Endothelial cell of umbilical vein (primary cell): ENCODE data around the gene SERPINE1. TPM values are rescaled to one million over a fixed set of nuclear protein-coding genes. Genes with fewer than 3 reads are reported as not detected.
A peak's percentile ranks its signal among the peaks of the same experiment; 100 is the strongest.

Source experiments
- BruUV-seq: library from RNA; stranded (reverse); fragments of 400-500 nt; replicated peaks from 2 replicates; lab custom pipeline; 2021; lab: Mats Ljungman, UMichigan
- CTCF ChIA-PET: fragments of 300-600, 350-600 bp; sonication (Branson Sonifier 250); formaldehyde crosslinking; loops from one replicate; lab custom pipeline; 2021; ENCODE audit warnings: antibody characterized with exemption, inconsistent platforms; lab: Charles Lee
- POLR2A ChIA-PET: fragments of 300-600, 350-600 bp; sonication (Branson Sonifier 250); formaldehyde crosslinking; loops from one replicate; lab custom pipeline; 2021; ENCODE audit warnings: antibody characterized with exemption, inconsistent platforms; lab: Charles Lee
- DNase-seq: peaks from one replicate; pipeline ENCODE4 v3.0.0-alpha.2; 2011; ENCODE audit warnings: low read depth, low spot score
- FAIRE-seq: peaks from 2 replicates; lab custom pipeline; 2011; peaks lifted over from hg19 to GRCh38; lab: Jason Lieb, UNC
- H2AFZ ChIP-seq: 2 replicates; pipeline ENCODE4 v1.6.0; 2012; ENCODE audit warnings: low read depth, low read length, control low read depth, inconsistent platforms
- H3K27ac ChIP-seq: 2 replicates; pipeline ENCODE4 v1.5.1; 2011; ENCODE audit warnings: low read depth, mild to moderate bottlenecking, control low read depth, low read length, moderate library complexity; ENCODE audit not compliant: insufficient read depth
- H3K27me3 ChIP-seq, 2 experiments: 2 replicates each; pipeline versions ENCODE4 v1.6.0 to v1.6.1; 2011; ENCODE audit warnings: low read length in 2 of 2, mixed read lengths in 1 of 2; ENCODE audit not compliant: control insufficient read depth in 2 of 2, insufficient read depth in 2 of 2
- H3K36me3 ChIP-seq, 2 experiments: 2 replicates in 1 of 2; 3 replicates in 1 of 2; pipeline ENCODE4 v1.5.1; 2011; ENCODE audit warnings: low read length in 2 of 2, mild to moderate bottlenecking in 1 of 2, moderate library complexity in 1 of 2; ENCODE audit not compliant: control insufficient read depth in 2 of 2, insufficient read depth in 2 of 2; ENCODE audit errors: extremely low read depth in 1 of 2
- H3K4me1 ChIP-seq: 3 replicates; pipeline ENCODE4 v1.5.1; 2011; ENCODE audit warnings: mild to moderate bottlenecking, low read length; ENCODE audit not compliant: control insufficient read depth, insufficient read depth; ENCODE audit errors: extremely low read depth
- H3K4me2 ChIP-seq: 2 replicates; pipeline ENCODE4 v1.6.1; 2011; ENCODE audit warnings: low read length, control low read depth, mixed read lengths; ENCODE audit not compliant: insufficient read depth
- H3K4me3 ChIP-seq, 3 experiments: fragments of 200-600 bp in 1 of 3; sonication (generic), shearing (Covaris generic) in 1 of 3; replicated peaks in 1 of 3; 2 replicates each; pipeline ENCODE4 v1.5.1; 2011 to 2016; ENCODE audit warnings: control low read depth in 3 of 3, low read length in 3 of 3, mild to moderate bottlenecking in 2 of 3, inconsistent platforms in 1 of 3, low read depth in 1 of 3, moderate library complexity in 1 of 3; ENCODE audit not compliant: insufficient read depth in 1 of 3
- H3K79me2 ChIP-seq: 2 replicates; pipeline ENCODE4 v1.6.0; 2012; ENCODE audit warnings: low read length, inconsistent platforms; ENCODE audit not compliant: control insufficient read depth, insufficient read depth
- H3K9ac ChIP-seq: replicated peaks from 2 replicates; pipeline ENCODE3; 2011; ENCODE audit warnings: low read length, control low read depth; ENCODE audit not compliant: insufficient read depth; ENCODE audit errors: extremely low read depth
- H3K9me1 ChIP-seq: replicated peaks from 3 replicates; pipeline ENCODE4 v1.6.0; 2011; ENCODE audit warnings: mild to moderate bottlenecking, low read length; ENCODE audit not compliant: control insufficient read depth, insufficient read depth; ENCODE audit errors: extremely low read depth
- H3K9me3 ChIP-seq: replicated peaks from 2 replicates; pipeline ENCODE4 v1.5.1; 2012; ENCODE audit warnings: low read length, inconsistent platforms; ENCODE audit not compliant: control insufficient read depth, insufficient read depth
- H4K20me1 ChIP-seq: replicated peaks from 2 replicates; pipeline ENCODE3; 2011; ENCODE audit warnings: mild to moderate bottlenecking, low read length; ENCODE audit not compliant: control insufficient read depth, insufficient read depth; ENCODE audit errors: extremely low read depth
- EZH2 ChIP-seq: IDR thresholded peaks from 2 replicates; pipeline ENCODE4 v1.6.1; 2012; ENCODE audit warnings: borderline replicate concordance, low read depth, mild to moderate bottlenecking, moderate library complexity, low read length, inconsistent platforms; ENCODE audit not compliant: severe bottlenecking
- FOS ChIP-seq: IDR thresholded peaks from 2 replicates; pipeline ENCODE4 v1.6.1; 2011; ENCODE audit warnings: mild to moderate bottlenecking, low read length, moderate library complexity, borderline replicate concordance; ENCODE audit not compliant: insufficient read depth
- MYC ChIP-seq: IDR thresholded peaks from one replicate; pipeline ENCODE4 v1.6.1; 2011; ENCODE audit warnings: mild to moderate bottlenecking, low read depth, low read length
- POLR2AphosphoS5 ChIP-seq: IDR thresholded peaks from 2 replicates; pipeline ENCODE4 v1.6.1; 2012; ENCODE audit warnings: low read depth, mild to moderate bottlenecking, control low read depth, low read length, moderate library complexity; ENCODE audit not compliant: insufficient read depth
- dilution Hi-C: fragments of 300-500 bp; cut with MboI; formaldehyde crosslinking; loops from one replicate; pipeline ENCODE4 v1.15.0; 2019; ENCODE audit warnings: low sequenced_read_pairs; ENCODE audit not compliant: extremely low pct_ligation_motif_present
- intact Hi-C: fragments of 100-400 bp; cut with micrococcal nuclease; formaldehyde crosslinking; loops from one replicate; pipeline ENCODE4 v1.10.0; 2022
- polyA plus RNA-seq, 4 experiments: library from polyadenylated mRNA; depleted of rRNA in 3 of 4; stranded (reverse) in 3 of 4; unstranded in 1 of 4; fragments of >200 nt; gene quantifications; 2 replicates each; pipeline versions ENCODE4 v1.2.1 to v1.2.3, GENCODE V29; 2011 to 2012; ENCODE audit warnings: missing spikeins in 1 of 4
- total RNA-seq: library from RNA; stranded (reverse); gene quantifications from 2 replicates; pipeline ENCODE4 v1.2.3, GENCODE V29; 2021
- TF ChIP-seq, protein P1 (sequence below): IDR thresholded peaks from 2 replicates; pipeline ENCODE4 v1.6.1; 2011; ENCODE audit not compliant: insufficient read depth, insufficient read length
- TF ChIP-seq, protein P2 (sequence below), 2 donors: IDR thresholded peaks; 1 replicate in 1 of 2; 2 replicates in 1 of 2; pipeline ENCODE4 v1.5.1; 2011; ENCODE audit warnings: low read length in 2 of 2, mild to moderate bottlenecking in 2 of 2, moderate library complexity in 2 of 2, control low read depth in 1 of 2, inconsistent platforms in 1 of 2, low read depth in 1 of 2; ENCODE audit not compliant: insufficient read depth in 1 of 2; ENCODE audit errors: extremely low read depth in 1 of 2

The SERPINE1 gene
- total and polyA plus RNA-seq, 2 donors (not counting 3 experiments of a cell fraction or from before 2014, with no cell fraction given) = 2,296 to 4,637 TPM

DNA sequence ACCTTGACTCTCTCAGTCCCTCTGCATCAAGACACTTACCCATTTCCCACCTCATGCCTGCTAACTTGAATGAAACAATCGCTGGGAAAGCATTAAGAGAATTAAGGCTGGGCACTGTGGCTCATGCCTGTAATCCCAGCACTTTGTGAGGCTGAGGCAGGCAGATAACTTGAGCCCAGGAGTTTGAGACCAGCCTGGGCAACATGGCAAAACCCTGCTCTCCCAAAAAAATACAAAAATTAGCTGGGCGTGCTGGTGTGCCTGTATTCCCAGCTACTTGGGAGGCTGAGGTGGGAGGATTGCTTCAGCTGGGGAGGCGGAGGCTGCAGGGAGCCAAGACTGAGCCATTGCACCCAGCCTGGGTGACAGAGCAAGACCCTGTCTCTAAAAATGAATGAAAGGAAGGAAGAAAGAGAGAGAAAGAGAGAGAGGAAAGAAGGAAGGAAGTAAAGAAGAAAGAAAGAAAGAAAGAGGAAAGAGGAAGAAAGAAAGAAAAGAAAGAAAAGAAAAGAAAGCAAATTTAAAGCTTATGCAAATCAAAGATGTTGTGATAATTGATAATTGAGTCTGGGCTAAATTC lies 646 bp downstream of the SERPINE1 start:
- H4K20me1 ChIP-seq = no peaks in the 10 kb centered on the region
- BruUV-seq = TSS peak; percentile 69
- dilution Hi-C loops = no loop called here
- no peaks in the 10 kb centered on the region for H3K9me1 ChIP-seq
- peak overlapping the region; percentile 100 for H3K9ac ChIP-seq
- FAIRE-seq (no peak), DNase-seq (no peak)
- no peak overlapping the region for H2AFZ ChIP-seq
- no peaks in the 10 kb centered on the region for H3K27me3 ChIP-seq
- peak overlapping the region; percentile 87 to 98 (median 88) for H3K4me3 ChIP-seq
- H3K9me3 ChIP-seq = no peaks in the 10 kb centered on the region
- POLR2A ChIA-PET = interaction anchor here (0.9 to 6.3 kb wide), 9 partner anchors 8 to 238 kb away, joined by 3 to 132 read pairs (median 27); partner anchors contain the start of genes TRIM56 and UFSP1
- H3K79me2 ChIP-seq = peaks cover 57% of the 10 kb centered on the region
- peak overlapping the region; percentile 83 for H3K27ac ChIP-seq
- TF ChIP-seq, protein P1, sequence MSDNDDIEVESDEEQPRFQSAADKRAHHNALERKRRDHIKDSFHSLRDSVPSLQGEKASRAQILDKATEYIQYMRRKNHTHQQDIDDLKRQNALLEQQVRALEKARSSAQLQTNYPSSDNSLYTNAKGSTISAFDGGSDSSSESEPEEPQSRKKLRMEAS = no peak
- TF ChIP-seq POLR2AphosphoS5 (no peak), EZH2 (no peak), MYC (no peak), FOS (no peak)
- TF ChIP-seq, protein P2, sequence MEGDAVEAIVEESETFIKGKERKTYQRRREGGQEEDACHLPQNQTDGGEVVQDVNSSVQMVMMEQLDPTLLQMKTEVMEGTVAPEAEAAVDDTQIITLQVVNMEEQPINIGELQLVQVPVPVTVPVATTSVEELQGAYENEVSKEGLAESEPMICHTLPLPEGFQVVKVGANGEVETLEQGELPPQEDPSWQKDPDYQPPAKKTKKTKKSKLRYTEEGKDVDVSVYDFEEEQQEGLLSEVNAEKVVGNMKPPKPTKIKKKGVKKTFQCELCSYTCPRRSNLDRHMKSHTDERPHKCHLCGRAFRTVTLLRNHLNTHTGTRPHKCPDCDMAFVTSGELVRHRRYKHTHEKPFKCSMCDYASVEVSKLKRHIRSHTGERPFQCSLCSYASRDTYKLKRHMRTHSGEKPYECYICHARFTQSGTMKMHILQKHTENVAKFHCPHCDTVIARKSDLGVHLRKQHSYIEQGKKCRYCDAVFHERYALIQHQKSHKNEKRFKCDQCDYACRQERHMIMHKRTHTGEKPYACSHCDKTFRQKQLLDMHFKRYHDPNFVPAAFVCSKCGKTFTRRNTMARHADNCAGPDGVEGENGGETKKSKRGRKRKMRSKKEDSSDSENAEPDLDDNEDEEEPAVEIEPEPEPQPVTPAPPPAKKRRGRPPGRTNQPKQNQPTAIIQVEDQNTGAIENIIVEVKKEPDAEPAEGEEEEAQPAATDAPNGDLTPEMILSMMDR (IDR thresholded peaks at IDR 0.05; ENCODE audit: extremely low read depth in 1 of 2, insufficient read depth in 1 of 2, low read depth in 1 of 2, low read length in 2 of 2) = no peak
- intact Hi-C loops = loop anchor here (10.0 kb wide), 1 partner anchor 1023 kb away; the partner anchor contains the start of genes AP4M1 and MCM7
- H3K4me2 ChIP-seq = peak overlapping the region; percentile 84
- H3K4me1 ChIP-seq = peaks cover 57% of the 10 kb centered on the region
- CTCF ChIA-PET = interaction anchor here (0.6 to 3.9 kb wide), 7 partner anchors 10 to 192 kb away, joined by 3 to 41 read pairs (median 11); no protein-coding TSS in a partner anchor
- H3K36me3 ChIP-seq = peaks cover 25 to 29% of the 10 kb centered on the region in 2 experiments
